ENCODE measurements around the gene CHORDC1.

- TF ChIP-seq CTCF (conservative IDR thresholded peaks at IDR 0.05; ENCODE audit: low read depth, low read length) = no peak
- no peak for TF ChIP-seq EZH2 (IDR thresholded peaks at IDR 0.05; ENCODE audit: low read length, unreplicated experiment)
These were observed 33.7 kb upstream of the CHORDC1 start for GRCh38 chr11:90256404-90257157.

Measured in PC-3 (cell line).